OCI-M2 (cell line): Measurements from ENCODE around the gene C20orf96.
A peak's percentile ranks its signal among the peaks of the same experiment; 100 is the strongest.
"Not testable (repeated sequence)": the region's sequence is repeated elsewhere in the genome, so short reads cannot be mapped to it uniquely, and the experiment has no call there.

Experiments used
- DNase-seq: peaks from one replicate; lab custom pipeline; 2025; ENCODE audit not compliant: unreplicated experiment; lab: John Stamatoyannopoulos, UW

The C20orf96 gene

DNA sequence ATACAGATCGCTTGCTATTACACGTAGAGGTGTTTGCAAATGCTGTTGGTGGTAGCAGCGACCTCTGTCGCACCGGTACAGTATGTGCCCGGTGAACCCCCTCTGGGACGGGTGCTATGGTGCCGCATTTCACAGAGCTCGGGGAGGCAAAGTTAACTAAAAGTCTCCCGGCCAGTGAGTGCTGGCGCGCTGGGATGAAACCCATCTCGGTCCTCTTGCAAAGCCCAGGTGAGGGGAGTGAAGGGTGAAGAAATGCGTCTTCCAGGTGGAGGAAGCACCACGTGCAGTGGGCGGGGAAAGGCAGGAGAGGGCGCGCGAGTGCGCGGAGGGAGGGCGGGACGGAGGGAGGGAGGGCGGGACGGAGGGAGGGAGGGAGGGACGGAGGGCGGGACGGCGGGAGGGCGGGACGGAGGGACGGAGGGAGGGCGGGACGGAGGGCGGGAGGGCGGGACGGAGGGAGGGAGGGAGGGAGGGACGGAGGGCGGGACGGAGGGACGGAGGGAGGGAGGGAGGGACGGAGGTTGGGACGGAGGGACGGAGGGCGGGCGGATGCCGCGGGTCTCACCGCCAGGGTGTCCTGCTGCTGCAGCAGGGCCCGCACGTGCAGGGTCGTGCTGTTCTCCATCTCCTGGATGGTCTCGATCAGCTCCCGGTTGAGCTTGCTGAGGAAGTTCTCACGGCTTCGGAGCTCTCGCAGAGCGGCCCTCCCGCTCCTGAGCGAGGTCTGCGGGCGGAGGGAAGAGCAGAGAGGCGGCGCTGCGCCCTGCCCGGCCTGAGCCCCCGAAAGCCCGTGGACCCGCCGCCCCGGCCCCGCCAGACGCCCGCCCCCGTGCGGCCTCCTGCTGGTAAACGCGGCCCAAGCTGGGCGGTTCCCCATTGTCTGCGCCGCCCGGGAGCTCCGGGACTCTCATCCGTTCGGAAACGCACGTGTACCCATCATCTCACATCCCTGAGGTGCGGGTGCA, 11.7 kb downstream of the C20orf96 start:
- DNase-seq: no peak

DNA sequence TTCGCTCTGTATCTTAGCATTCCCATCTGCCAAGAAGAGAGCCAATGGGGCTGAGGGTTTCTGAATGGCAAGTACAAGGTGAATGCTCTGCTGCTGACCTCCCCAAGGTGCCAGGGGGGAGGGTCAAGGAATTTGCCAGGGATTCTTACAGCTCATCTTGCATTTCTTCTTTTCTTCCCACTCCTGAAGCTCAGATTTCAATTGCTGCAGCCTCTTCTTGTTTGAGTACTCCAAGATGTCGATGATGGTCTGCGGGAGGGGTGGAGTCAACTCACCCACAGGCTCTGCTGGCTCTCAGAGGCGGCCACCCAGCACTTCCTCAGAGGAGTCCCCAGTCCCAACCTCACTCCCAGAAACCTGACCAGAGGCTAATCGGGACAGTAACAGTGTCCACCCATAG, 12.4 kb downstream of the C20orf96 start:
- no peak for DNase-seq

DNA sequence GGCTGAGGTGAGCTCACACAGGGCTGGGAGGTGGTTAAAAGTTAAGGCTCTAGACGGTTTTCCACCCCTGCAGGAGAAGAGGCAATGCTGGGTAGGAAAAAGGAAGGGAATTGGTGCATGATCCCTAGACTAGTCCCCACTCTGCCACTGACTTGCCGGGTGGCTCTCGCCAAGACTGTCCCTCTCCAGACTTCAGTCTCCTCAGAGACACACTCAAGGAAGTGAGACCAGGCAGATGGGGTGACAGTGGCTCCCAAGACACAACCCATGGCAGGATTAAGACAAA, 13.1 kb downstream of the C20orf96 start:
- no peak for DNase-seq

DNA sequence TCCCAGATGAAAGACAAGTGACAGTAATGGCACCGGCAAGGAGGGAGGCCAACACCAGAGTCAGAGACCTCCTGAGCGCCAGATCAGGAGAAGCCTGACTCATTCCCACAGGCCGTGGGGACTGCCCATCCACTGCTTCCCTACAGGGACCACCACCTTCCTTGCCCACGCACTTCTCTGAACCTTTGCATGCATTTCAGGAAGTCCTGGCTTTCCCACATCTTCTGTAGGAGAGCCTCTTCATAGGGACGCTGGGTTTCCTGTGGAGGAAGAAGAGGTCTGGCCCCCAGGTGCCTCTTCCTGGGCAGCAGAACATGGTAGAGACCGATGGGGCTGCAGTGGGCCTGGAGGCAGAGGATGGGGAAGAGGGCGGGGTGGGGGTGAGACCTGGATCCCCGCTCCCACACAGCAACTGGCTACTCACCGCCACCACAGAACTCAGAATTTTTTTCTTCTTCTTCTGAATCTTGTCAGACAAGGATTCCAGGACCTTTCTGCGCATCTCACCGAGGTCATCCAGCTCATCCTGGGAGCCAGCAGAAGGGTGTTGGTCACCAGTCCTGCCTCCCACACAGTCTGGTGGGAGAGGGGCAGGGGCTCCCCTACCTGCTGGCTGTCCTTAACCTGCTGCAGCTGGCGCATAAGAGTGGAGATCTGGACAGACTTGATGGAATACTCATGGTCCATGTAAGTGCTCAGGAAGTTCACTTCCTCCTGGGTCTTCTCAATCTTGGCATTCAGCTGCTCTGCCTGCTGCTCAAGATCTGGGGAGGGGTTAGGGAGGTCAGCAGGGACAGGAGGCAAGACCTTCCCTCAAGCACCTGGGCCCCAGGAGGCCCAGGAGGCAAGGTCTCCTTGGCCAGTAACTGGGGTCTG, 13.7 kb downstream of the C20orf96 start:
- DNase-seq: no peak

DNA sequence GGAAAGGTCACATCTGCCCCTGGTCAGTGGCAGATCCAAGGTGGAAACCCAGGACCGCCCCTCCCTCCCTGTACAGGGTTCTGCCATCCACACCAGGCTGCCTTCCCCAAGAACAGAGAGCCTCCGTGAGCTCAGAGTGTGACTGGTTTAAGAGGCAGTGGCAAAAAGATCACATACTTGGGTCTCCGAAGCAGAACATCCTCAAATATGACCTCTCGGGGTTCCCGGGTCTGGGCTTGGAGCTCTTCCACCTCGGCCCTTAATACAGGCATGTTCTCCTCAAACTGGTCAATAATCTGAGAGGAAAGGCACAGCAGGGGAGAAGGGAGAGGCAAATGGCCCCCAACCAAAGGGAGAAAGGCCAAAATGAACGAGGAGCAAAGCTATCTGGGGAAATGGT, 14.8 kb downstream of the C20orf96 start:
- no peak for DNase-seq

DNA sequence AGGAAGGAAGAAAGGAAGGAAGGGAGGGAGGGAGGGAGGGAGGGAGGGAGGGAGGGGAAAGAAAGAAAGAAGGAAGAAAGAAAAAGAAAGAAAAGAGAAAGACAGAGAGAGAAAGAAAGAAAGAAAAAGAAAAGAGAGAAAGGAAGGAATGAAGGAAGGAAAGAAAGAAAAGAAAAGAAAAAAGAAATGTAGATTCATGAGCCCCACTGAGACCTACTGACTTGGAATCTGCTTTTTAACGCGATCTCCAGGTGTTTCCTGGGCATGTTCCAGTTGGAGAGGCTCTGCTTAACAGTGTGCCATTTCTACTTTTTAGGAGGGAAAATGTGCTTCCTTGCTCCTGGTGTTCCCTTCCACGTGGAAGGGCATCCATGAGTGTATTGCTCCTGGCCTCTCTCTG, 16.7 kb downstream of the C20orf96 start:
- DNase-seq: no peak

DNA sequence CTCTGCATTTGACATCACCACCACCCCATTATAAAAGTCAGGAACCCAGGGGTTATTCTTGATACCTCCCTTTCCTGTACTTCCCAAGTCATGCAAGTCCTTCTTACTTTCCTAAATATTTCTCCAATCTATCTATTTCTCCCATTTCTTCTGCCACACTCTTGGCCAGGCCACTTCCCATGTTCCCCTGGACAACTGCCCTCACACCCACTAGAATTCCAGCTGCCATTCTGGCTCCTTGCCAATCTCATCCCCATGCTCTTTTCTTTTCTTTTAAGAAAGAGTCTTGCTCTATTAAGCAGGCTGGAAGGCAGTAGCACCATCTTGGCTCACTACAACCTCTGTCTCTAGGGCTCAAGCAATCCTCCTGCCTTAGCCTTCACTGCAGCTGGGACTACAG, 17.8 kb downstream of the C20orf96 start:
- no peak for DNase-seq

DNA sequence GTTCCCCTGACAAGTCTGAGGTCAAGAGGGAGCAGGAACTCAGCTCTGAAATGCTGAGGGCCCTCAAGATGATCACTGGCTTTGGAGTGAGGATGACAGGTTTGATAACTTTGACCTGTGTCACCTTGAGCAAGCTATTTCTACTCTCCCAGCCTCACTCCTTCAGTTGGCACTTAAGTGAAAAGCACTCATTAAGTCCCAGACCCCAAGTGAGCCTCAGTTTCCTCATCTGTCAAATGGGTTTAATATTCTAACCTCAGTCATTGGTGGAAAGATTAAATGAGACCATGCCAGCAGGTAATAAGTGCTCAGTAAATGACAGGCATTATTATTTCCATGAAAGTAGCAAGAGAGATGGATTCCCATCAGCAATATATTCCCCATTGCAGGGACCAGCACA, 19.0 kb downstream of the C20orf96 start:
- DNase-seq: no peak

DNA sequence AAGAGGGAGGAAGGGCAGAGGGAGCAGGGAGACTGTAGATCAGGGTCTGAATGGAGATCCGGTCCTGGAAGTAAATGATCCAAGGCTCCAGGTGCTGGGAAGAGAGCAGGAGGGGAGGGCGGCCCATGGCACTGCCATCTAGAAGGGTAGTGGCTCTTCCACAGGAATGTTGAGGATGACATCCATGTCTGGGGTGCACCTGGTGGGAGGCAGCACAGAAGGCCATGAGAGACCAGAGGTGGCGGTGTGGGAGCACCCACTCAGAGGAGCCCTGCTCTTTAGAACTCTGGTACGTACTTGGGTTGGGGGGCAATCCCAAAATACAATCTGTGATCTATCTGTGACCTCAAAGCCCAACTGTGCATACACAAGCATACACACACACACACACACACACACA, 19.5 kb downstream of the C20orf96 start:
- DNase-seq: no peak

DNA sequence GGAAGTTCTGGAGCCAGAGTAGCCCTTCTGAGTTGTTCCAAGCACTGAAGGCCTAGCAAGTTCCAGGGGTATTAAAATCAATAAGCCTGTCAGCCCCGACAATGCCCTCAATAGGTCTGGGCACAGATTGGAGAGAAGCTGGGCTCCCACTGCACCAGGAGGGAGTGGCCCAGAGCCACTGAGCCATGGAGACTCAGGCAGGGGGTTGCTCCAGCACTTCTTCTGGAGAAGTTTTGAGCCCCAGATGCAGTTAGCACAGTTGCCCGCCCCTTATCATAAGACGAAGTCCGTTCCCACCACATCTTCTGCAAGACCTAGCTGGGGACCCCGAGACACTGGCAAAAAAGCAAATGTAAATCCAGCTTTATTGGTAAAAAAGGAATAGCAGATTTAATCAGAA, 20.0 kb downstream of the C20orf96 start:
- no peak for DNase-seq

DNA sequence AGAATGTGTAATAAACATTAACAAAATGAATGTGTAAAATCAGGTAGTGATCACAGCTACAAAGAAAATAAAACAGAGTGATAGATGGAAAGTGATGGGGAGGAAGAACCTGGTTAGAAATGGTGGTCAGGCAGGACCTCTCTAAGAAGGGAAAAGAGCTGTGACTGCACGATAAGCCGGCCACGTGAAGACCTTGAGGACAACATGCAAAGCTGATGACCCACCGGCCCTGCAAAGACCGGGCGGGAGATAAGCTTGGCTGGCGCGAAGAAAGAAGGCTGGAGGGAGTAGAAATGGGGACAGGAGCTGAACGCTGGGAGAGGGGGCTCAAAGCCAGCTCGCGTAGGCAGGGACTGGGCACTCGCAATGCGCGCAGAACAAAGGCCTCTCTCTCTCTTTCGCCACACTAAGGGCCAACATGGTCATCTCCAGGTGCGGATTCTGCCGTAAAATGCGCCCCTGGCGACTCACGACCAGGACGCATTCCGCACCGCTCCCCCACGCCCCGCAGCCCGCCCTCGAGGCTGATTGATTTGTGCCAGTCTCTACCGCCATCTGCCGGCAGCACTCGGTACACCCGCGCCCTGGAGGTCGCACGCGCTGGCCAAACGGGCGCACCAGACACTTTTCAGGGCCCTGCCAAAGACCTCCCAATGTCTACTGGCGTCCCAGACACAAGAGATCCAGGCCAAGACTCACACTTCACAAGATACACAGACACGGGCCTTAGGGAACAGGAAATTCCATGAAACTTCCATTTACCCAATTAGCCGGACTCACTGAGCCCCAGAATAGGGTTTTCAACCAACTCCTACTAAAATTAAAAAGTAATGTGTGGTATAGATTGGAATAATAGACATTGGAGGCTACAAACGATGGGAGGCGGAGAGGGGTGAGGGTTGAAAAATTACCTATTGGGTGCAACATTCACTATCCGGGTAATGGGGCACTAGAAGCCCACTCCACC, 23.7 kb downstream of the C20orf96 start:
- DNase-seq: peak; percentile 97

DNA sequence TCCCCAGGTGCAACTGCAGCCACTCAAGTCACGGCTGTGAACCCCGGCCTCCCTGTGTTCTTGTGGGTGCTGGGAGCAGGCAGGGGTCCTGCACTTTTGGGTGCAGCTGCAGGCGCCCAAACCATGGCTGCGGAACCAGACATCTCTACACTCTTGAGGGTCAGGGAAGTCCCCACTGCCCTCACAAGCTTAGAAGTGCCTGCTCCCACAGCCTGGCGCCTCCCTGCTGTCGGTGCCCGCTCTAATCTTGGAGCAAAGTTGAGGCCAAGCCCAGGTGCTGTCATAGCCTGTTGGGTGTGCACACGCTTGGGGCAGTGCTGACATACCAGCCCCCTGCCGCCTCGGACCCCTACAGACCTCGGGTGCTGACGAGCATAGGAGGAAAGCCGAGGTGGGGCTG, 26.8 kb downstream of the C20orf96 start:
- DNase-seq: no peak

DNA sequence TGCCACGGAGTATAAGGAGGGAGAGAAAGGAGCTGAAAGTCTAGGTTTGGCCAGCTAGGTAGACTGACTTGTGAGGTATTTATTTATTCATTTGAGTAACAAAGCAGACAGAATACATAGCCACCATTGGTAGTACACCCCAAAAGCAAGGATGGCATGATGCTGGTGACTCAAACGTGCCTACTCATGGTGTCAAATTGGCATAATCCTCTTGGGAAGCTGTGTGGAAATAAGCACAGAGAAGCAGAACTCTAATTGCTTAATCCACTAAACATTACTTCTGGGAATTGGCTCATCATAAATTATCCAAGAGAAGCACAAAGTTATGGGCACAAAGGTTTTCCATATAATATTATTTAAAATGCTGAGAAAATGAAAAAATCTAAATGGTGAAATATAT, 30.6 kb downstream of the C20orf96 start:
- DNase-seq: no peak

DNA sequence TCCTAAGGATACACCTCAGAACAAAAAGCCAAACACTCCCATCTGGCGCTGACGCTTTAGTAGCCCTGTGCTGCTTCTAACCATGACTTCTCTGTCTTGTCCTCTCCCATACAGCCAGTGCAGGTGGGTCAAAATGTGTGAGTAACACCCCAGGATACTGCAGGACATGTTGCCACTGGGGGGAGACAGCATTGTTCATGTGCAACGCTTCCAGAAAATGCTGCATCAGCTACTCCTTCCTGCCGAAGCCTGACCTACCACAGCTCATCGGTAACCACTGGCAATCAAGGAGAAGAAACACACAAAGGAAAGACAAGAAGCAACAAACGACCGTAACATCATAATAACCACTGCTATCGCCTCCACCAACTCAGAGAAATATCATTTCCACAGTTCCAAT, 31.6 kb downstream of the C20orf96 start:
- DNase-seq: no peak

DNA sequence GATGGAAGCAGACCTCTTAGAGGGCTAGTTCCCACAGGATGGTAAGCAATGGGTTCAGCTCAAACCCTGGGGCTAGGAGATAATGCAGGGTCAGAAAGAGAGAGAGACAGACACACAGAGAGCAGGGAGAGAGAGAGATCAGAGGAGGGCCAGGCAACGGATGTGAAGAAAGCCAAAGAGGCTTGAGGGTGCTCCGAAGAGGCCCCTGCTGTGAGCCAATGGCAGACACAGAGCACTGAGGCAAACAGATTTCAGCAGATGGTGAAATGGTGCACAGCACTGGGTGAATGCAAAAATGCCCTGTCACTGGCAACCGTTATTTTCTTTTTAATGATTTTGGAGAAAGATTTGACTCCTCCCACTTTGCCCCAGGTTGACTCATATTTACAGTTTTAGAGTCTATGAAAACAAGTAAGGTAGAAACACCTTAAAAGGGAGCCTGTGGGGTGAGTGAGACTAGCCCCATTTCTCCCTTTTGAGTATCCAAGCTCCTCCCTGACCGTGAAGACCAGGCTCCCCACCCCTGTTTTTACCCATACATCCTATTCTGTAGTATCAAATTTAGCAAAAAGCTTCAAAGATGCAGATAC, 32.2 kb downstream of the C20orf96 start:
- no peak for DNase-seq

DNA sequence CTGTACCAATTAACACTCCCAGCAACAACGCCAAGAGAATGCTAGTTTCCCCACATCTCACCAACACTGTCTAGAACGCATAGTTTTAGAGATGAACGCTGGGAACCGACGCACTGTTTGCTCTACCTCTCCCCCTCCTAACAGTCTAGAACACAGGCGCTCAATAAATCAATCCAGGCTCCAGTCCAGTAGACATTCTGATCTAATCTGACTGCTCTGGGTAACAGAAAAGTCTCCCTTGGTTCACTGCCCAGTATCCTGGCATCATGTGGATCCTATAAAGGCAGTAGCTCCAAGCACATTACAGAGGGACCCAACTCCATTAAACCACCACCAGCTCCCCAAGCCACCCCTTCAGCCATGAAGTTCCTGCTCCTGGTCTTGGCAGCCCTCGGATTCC, 33.1 kb downstream of the C20orf96 start, which contains the start of gene DEFB132:
TSS of gene DEFB132 (plus strand) at position 306 of the 400 bp plus-strand sequence. CDS start at position 361, 55 bp downstream.
- no peak for DNase-seq

DNA sequence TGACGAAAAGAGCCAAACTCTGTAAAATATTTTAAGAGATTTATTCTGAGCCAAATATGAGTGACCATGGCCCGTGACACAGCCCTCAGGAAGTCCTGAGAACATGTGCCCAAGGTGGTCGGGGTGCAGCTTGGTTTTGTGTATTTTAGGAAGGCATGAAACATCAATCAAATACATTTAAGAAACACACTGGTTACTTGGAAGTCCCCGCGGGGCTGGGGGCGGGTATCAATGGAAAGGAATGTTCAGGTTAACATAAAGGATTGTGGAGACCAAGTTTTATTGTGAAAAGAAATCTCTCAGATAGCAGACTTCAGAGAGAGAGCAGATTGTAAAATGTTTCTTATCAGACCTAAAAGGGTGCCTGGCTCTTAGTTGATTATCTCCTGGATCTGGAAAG, 37.1 kb downstream of the C20orf96 start:
- DNase-seq: not testable (repeated sequence)

DNA sequence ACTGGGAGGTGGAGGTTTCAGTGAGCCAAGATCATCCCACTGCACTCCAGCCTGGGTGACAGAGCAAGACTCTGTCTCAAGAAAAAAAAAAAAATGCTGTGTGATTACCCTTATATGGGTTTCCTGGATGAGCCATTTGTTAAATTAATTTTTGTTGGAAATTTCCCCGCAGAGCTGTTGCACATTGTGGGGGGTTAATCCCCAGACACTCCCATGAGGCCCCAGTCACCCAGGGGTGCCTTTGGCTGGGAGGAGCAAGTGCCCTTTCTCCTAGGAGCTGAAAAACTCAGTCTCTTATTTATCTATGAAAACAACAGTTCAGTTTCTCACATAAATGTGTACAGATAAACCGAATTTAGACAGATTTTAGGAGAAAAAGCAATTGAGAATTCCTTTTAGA, 37.7 kb downstream of the C20orf96 start:
- no peak for DNase-seq

DNA sequence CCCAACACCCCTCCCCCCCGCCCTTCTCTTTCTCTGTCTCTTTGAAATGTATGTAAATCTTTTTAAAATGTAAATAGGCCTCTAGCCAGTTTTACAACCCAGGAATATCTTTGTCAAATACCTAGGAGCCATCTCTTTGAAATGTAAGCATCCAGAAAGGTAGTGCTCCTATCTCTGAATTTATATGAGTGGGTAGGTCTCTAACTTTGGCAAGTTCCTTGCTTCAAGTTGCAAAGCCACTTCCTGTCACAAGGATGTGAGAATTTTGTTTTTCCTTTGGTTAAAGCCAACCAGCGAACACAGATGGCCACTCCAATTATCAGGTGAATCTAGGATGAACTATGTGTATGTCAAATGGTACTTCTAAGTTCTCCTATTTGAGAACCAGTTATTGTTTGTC, 39.2 kb downstream of the C20orf96 start:
- no peak for DNase-seq

DNA sequence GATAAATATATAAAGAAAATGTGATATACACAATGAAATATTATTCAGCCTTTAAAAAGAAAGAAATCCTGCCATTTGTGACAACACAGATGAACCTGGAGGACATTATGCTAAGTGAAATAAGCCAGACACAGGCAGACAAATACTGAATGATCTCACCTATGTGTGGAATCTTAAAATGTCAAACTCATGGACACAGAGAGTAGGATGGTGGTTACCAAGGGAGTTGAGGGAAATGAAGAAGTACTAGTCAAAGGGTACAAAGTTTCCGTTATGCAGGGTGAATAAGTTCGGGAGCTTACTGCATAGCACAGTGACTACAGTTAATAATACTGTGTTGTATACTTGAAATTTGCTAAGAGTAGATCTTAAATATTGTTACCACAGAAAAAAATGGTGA, 47.6 kb downstream of the C20orf96 start:
- DNase-seq: no peak

DNA sequence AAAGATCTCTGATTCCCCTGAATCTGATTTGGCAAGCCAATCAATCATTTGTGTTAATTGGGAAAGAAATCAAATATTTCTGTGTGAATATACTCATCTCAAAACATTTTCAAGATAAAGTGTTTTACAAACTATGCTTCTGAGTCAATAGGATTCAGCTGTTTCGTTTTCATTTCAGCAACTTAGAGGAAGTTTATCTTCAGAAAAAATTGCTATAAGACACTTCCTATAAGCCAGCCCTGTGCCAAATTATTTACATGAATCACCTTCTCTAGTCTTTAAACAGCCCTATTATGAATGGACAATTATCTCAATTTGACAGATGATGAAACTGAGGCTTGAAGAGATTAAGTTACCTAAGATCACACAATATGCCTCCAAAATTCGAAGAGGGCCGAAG, 52.6 kb downstream of the C20orf96 start:
- DNase-seq: no peak
